Kidney (tissue), 14 donors: ENCODE measurements around the gene HNF1A. TPM values are rescaled to one million over a fixed set of nuclear protein-coding genes. Genes with fewer than 3 reads are reported as not detected.

Experiments used
- DNase-seq, 5 donors: peaks; one replicate each; pipeline ENCODE4 v3.0.0-alpha.2; 2013 to 2020
- FAIRE-seq: peaks from 2 replicates; lab custom pipeline; 2012; peaks lifted over from hg19 to GRCh38; lab: Jason Lieb, UNC
- H3K27ac ChIP-seq, 2 donors: one replicate each; pipeline ENCODE4 v1.7.0; 2013; ENCODE audit warnings: low read depth in 2 of 2, low read length in 2 of 2, inconsistent platforms in 1 of 2
- H3K27me3 ChIP-seq: one replicate; pipeline ENCODE4 v1.7.1; 2013; ENCODE audit warnings: low read length, inconsistent platforms; ENCODE audit not compliant: control insufficient read depth, insufficient read depth
- H3K36me3 ChIP-seq, 3 donors: one replicate each; pipeline versions ENCODE4 v1.7.0 to v1.7.1; 2013; ENCODE audit warnings: low read length in 3 of 3, control low read depth in 1 of 3, inconsistent platforms in 1 of 3; ENCODE audit not compliant: insufficient read depth in 3 of 3, control insufficient read depth in 2 of 3
- H3K4me1 ChIP-seq, 3 donors: one replicate each; pipeline versions ENCODE4 v1.7.0 to v1.7.1; 2013; ENCODE audit warnings: low read length in 3 of 3, inconsistent platforms in 1 of 3, low read depth in 1 of 3; ENCODE audit not compliant: control insufficient read depth in 2 of 3, insufficient read depth in 2 of 3
- H3K4me3 ChIP-seq, 3 donors: one replicate each; pipeline versions ENCODE4 v1.7.0 to v1.8.1; 2013; ENCODE audit warnings: low read length in 3 of 3, control low read depth in 1 of 3, inconsistent platforms in 1 of 3
- H3K9ac ChIP-seq, 3 donors: one replicate each; pipeline versions ENCODE4 v1.7.0 to v1.7.1; 2013; ENCODE audit warnings: low read length in 3 of 3, control low read depth in 1 of 3, inconsistent platforms in 1 of 3
- H3K9me3 ChIP-seq, 3 donors: one replicate each; pipeline versions ENCODE4 v1.7.0 to v1.7.1; 2013; ENCODE audit warnings: low read length in 3 of 3, control low read depth in 1 of 3, inconsistent platforms in 1 of 3; ENCODE audit not compliant: control insufficient read depth in 2 of 3, insufficient read depth in 1 of 3
- intact Hi-C: fragments of 100-400 bp; cut with DNase I; formaldehyde crosslinking; loops from one replicate; pipeline ENCODE4 v1.11.1; 2022
- polyA plus RNA-seq: library from polyadenylated mRNA; stranded (reverse); fragments of 350-450 nt; fragmentation: Illumina TruSeq; extraction: RNeasy Lipid Tissue Mini Kit (QIAGEN cat#74804); gene quantifications from one replicate; pipeline ENCODE4 v1.2.3, GENCODE V29; 2014; ENCODE audit warnings: low read depth, low replicate concordance; ENCODE audit not compliant: insufficient read depth
- total RNA-seq: library from RNA; stranded (reverse); fragmentation: NEBNext Ultra II Directional; extraction: Animal tissue kit (Norgen Biotek cat#: 25700); gene quantifications from one replicate; pipeline ENCODE4 v1.2.1, GENCODE V29; 2021
- TF ChIP-seq, protein P1 (sequence below): IDR thresholded peaks from 3 replicates; pipeline ENCODE4 v1.5.1; 2012; ENCODE audit warnings: mild to moderate bottlenecking, moderate library complexity, borderline replicate concordance; ENCODE audit not compliant: insufficient read depth; ENCODE audit errors: extremely low read depth
- donor health status: control.
- donor health status: control.
- donor health status: control.
- donor health status: control.
- donor health status: control.
- donor health status: DM: yes; HTN: yes; CAD: no.
- donor health status: Normal renal cell carcinoma (clear cell type).

The HNF1A gene
- total and polyA plus RNA-seq, 2 donors from 2014 or later = 6.7 to 32.4 TPM

DNA sequence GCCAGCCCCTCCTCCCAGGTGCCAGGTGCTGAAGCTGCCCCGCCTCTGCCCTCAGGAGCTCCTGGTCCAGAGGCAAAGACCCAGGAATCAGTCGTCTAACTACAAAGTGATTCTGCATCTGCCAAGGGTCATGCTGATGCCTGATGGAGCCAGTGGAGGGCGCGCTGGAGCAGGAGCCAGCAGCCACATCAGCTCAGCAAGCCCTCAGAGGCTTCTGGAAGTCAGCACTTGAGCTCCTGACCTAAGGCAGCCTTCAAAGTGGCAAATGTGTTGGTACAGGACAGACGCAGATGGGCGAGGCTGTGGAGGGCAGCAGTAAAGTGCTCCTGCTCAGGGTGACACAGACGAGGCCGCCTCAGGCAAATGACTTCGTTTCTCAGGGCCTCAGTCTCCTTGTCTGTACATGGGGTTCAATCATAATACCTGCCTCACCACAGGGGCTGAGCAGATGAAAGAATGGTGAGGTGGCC, 27.0 kb downstream of the HNF1A start:
- FAIRE-seq = no peak
- TF ChIP-seq, protein P1, sequence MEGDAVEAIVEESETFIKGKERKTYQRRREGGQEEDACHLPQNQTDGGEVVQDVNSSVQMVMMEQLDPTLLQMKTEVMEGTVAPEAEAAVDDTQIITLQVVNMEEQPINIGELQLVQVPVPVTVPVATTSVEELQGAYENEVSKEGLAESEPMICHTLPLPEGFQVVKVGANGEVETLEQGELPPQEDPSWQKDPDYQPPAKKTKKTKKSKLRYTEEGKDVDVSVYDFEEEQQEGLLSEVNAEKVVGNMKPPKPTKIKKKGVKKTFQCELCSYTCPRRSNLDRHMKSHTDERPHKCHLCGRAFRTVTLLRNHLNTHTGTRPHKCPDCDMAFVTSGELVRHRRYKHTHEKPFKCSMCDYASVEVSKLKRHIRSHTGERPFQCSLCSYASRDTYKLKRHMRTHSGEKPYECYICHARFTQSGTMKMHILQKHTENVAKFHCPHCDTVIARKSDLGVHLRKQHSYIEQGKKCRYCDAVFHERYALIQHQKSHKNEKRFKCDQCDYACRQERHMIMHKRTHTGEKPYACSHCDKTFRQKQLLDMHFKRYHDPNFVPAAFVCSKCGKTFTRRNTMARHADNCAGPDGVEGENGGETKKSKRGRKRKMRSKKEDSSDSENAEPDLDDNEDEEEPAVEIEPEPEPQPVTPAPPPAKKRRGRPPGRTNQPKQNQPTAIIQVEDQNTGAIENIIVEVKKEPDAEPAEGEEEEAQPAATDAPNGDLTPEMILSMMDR = peak; percentile 53
- Histone ChIP-seq H3K27me3 (no peaks in the 10 kb centered on the region), H3K27ac (no peak overlapping the region), H3K9ac (no peak overlapping the region), H3K36me3 (peaks cover 0 to 25% (median 2%) of the 10 kb centered on the region in 3 donors), H3K4me3 (no peak overlapping the region), H3K4me1 (peaks cover 0 to 6% (median 0%) of the 10 kb centered on the region in 3 donors), H3K9me3 (no peaks in the 10 kb centered on the region)
- intact Hi-C loops = no loop called here
- peak in 3 of 5 donors; percentile 22 to 54 (median 41) for DNase-seq

DNA sequence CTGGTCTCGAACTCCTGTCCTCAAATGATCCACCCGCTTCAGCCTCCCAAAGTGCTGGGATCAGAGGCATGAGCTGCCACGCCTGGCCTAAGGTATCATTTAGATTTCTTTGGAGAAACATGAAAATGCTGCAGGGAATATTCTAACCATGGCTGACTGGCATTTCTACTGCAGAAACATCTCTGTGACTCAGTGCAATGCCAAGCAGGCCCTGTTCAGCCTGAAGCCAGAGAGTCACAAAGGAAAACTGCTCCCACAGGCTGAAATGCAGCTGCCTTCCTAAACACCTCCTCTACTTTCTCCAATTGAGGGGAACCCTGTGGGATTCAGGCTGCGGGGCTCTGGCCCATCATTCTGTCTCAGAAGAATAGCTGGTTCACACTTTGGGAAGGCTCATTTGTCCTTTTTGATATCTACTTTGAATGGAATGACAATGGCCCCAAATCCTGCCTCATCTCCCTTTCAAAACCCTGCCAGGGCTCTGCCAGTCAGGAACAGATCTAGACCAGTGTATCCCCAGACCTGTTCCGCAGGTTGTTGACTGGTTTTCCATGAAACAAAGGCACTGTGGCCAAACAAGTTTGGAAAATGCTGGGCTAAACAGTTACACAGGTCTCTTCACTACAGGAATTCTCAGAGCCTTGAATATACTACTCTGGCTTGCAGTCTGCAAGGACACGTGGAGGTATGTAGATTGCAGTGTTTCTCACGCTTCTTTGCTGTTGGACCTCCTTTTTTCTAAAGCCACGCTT, 30.2 kb downstream of the HNF1A start:
- intact Hi-C loops = no loop called here
- H3K4me3 ChIP-seq = no peak overlapping the region
- H3K27me3 ChIP-seq = no peaks in the 10 kb centered on the region
- H3K9ac ChIP-seq = no peak overlapping the region
- TF ChIP-seq, protein P1 = no peak
- H3K4me1 ChIP-seq = no peaks in the 10 kb centered on the region
- H3K9me3 ChIP-seq = no peaks in the 10 kb centered on the region
- DNase-seq = no peak
- FAIRE-seq = no peak
- H3K27ac ChIP-seq = no peak overlapping the region
- H3K36me3 ChIP-seq = peaks cover 0 to 19% (median 13%) of the 10 kb centered on the region in 3 donors

DNA sequence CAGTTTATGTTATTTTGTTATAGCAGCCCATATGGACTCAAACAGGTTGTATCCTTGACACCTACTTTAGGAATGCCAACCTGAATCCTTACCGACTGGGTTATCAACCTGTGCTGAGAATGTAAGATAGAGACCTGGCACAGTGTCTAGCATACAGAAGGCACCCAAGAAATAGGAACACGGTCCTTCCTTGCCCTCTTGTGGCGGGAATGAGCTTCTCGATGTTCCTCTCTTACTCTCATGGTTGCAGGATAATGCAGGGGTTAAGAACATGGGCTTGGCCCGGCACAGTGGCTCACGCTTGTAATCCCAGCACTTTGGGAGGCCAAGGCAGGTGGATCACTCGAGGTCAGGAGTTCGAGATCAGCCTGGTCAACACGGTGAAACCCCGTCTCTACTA, 31.4 kb downstream of the HNF1A start:
- no peak overlapping the region for H3K4me3 ChIP-seq
- intact Hi-C loops = no loop called here
- DNase-seq (peak in 4 of 5 donors; percentile 56 to 74 (median 65)), FAIRE-seq (no peak)
- H3K4me1 ChIP-seq = no peaks in the 10 kb centered on the region
- H3K27me3 ChIP-seq = no peaks in the 10 kb centered on the region
- H3K36me3 ChIP-seq = peaks cover 0 to 13% (median 8%) of the 10 kb centered on the region in 3 donors
- no peak overlapping the region for H3K27ac ChIP-seq
- no peak overlapping the region for H3K9ac ChIP-seq
- H3K9me3 ChIP-seq = no peaks in the 10 kb centered on the region
- TF ChIP-seq, protein P1 = peak; percentile 72
